A673 (cell line): ENCODE data around the gene NDE1. TPM values are rescaled to one million over a fixed set of nuclear protein-coding genes. Genes with fewer than 3 reads are reported as not detected.

Source experiments
- BruUV-seq: library from RNA; stranded (reverse); fragments of 400-500 nt; replicated peaks from 2 replicates; lab custom pipeline; 2021; lab: Mats Ljungman, UMichigan
- CTCF ChIA-PET: fragments of 300-600 bp; sonication (Branson Sonifier 250); formaldehyde crosslinking; loops from one replicate; lab custom pipeline; 2022; ENCODE audit warnings: antibody characterized with exemption; lab: Charles Lee
- POLR2A ChIA-PET: fragments of 300-600 bp; sonication (Branson Sonifier 250); formaldehyde crosslinking; loops from one replicate; lab custom pipeline; 2022; ENCODE audit warnings: antibody characterized with exemption; ENCODE audit not compliant: low non-redundant PET; lab: Charles Lee
- DNase-seq: peaks from one replicate; pipeline ENCODE4 v3.0.0-alpha.2; 2015; ENCODE audit warnings: low spot score
- H3K27ac ChIP-seq: fragments of 200-600 bp; sonication (generic); 2 replicates; pipeline ENCODE4 v1.5.1; 2016; ENCODE audit warnings: mixed run types, low read depth, mild to moderate bottlenecking, mixed read lengths, antibody characterized with exemption, low read length; ENCODE audit not compliant: poor library complexity, severe bottlenecking
- H3K27me3 ChIP-seq: fragments of 200-600 bp; sonication (generic); replicated peaks from 2 replicates; pipeline ENCODE4 v1.6.1; 2017; ENCODE audit warnings: mixed run types, low read depth, mild to moderate bottlenecking, mixed read lengths, antibody characterized with exemption, low read length; ENCODE audit not compliant: insufficient read depth, poor library complexity
- H3K36me3 ChIP-seq: fragments of 200-600 bp; sonication (generic); 2 replicates; pipeline ENCODE4 v1.6.1; 2016; ENCODE audit warnings: mixed run types, mild to moderate bottlenecking, mixed read lengths, antibody characterized with exemption, low read length; ENCODE audit not compliant: insufficient read depth, poor library complexity, severe bottlenecking
- H3K4me1 ChIP-seq: fragments of 200-600 bp; sonication (generic); 2 replicates; pipeline ENCODE4 v1.6.1; 2017; ENCODE audit warnings: mixed run types, mild to moderate bottlenecking, mixed read lengths, antibody characterized with exemption, low read length; ENCODE audit not compliant: insufficient read depth, poor library complexity, severe bottlenecking
- H3K4me3 ChIP-seq: fragments of 200-600 bp; sonication (generic); 2 replicates; pipeline ENCODE4 v1.5.1; 2016; ENCODE audit warnings: low read depth, mixed run types, mild to moderate bottlenecking, mixed read lengths, low read length; ENCODE audit not compliant: poor library complexity, severe bottlenecking
- H3K9me3 ChIP-seq: fragments of 200-600 bp; sonication (generic); 2 replicates; pipeline ENCODE4 v1.6.1; 2016; ENCODE audit warnings: mixed run types, low read depth, mild to moderate bottlenecking, mixed read lengths, antibody characterized with exemption, low read length; ENCODE audit not compliant: poor library complexity, severe bottlenecking
- EZH2 ChIP-seq: fragments of 200-600 bp; sonication (generic); IDR thresholded peaks from 2 replicates; pipeline ENCODE4 v1.6.1; 2017; ENCODE audit warnings: borderline replicate concordance, low read depth, mild to moderate bottlenecking, mixed read lengths, antibody characterized with exemption, low read length; ENCODE audit not compliant: poor library complexity, severe bottlenecking
- intact Hi-C: fragments of 100-400 bp; cut with micrococcal nuclease; formaldehyde crosslinking; loops from one replicate; pipeline ENCODE4 v1.10.0; 2022; ENCODE audit not compliant: unreplicated experiment
- total RNA-seq: library from RNA; stranded (reverse); gene quantifications from 2 replicates; pipeline ENCODE4 v1.2.3, GENCODE V29; 2021
- TF ChIP-seq, protein P1 (sequence below): fragments of 300-800, 200-600 bp; sonication (generic); conservative IDR thresholded peaks from 2 replicates; pipeline ENCODE4 v1.5.1; 2017; ENCODE audit warnings: low read depth, mild to moderate bottlenecking, antibody characterized with exemption, low read length, moderate library complexity, mixed read lengths

The NDE1 gene
- total RNA-seq, 1 experiment from 2014 or later: 78.1 TPM

DNA sequence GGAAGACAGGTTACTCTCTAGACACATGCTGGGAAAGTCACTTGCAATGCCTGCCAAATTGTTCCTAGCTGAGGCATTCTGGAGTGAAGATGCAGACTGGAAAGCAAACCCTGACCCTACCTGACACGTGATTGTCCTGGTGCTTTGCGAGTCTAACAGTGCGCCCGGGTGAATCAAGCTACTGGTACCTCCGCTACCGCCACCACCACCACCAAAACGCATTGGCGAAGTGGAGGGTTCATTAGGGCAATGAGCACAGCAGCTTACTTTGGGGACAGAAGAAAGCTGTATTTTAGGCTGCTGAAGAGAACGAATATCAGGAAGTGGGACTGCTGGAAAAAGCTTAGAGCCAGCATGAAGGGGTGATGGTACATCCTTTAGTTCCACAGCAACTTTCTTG is 14.1 kb upstream of the NDE1 start:
- Histone ChIP-seq H3K9me3 (no peaks in the 10 kb centered on the region), H3K4me1 (no peaks in the 10 kb centered on the region), H3K36me3 (peaks cover 78% of the 10 kb centered on the region), H3K4me3 (no peak overlapping the region), H3K27me3 (no peaks in the 10 kb centered on the region), H3K27ac (no peak overlapping the region)
- ChIA-PET CTCF (no interaction called here), POLR2A (no interaction called here)
- BruUV-seq: no TSS peak
- DNase-seq: no peak
- intact Hi-C loops: no loop called here
- TF ChIP-seq EZH2: no peak
- TF ChIP-seq, protein P1, sequence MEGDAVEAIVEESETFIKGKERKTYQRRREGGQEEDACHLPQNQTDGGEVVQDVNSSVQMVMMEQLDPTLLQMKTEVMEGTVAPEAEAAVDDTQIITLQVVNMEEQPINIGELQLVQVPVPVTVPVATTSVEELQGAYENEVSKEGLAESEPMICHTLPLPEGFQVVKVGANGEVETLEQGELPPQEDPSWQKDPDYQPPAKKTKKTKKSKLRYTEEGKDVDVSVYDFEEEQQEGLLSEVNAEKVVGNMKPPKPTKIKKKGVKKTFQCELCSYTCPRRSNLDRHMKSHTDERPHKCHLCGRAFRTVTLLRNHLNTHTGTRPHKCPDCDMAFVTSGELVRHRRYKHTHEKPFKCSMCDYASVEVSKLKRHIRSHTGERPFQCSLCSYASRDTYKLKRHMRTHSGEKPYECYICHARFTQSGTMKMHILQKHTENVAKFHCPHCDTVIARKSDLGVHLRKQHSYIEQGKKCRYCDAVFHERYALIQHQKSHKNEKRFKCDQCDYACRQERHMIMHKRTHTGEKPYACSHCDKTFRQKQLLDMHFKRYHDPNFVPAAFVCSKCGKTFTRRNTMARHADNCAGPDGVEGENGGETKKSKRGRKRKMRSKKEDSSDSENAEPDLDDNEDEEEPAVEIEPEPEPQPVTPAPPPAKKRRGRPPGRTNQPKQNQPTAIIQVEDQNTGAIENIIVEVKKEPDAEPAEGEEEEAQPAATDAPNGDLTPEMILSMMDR: no peak

DNA sequence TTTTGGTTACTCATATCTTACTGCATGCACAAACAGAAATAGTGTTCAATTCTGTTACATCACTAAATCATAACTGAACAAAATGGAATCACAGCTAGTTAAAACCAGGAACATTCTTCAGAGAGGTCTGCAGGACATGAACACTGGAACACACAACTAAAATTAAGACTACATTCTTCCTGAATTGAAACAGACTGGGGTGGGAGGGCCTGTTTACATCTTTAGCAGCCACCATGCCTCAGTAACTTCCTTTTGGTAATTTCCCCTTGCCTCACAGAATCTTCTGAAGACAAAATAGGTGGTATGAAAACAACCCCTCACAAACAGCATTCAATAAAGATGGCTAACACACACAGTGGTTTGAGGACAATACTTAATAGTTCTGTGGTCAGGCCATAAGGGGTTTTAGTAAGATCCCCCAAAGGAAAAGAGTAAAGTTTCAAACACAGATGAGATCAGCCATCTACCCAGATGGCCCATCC is 13.6 kb upstream of the NDE1 start:
- Histone ChIP-seq H3K36me3 (peaks cover 75% of the 10 kb centered on the region), H3K4me3 (no peak overlapping the region), H3K9me3 (no peaks in the 10 kb centered on the region), H3K4me1 (no peaks in the 10 kb centered on the region), H3K27me3 (no peaks in the 10 kb centered on the region), H3K27ac (no peak overlapping the region)
- TF ChIP-seq EZH2: no peak
- TF ChIP-seq, protein P1: no peak
- ChIA-PET CTCF (no interaction called here), POLR2A (no interaction called here)
- DNase-seq: no peak
- intact Hi-C loops: no loop called here
- no TSS peak for BruUV-seq

DNA sequence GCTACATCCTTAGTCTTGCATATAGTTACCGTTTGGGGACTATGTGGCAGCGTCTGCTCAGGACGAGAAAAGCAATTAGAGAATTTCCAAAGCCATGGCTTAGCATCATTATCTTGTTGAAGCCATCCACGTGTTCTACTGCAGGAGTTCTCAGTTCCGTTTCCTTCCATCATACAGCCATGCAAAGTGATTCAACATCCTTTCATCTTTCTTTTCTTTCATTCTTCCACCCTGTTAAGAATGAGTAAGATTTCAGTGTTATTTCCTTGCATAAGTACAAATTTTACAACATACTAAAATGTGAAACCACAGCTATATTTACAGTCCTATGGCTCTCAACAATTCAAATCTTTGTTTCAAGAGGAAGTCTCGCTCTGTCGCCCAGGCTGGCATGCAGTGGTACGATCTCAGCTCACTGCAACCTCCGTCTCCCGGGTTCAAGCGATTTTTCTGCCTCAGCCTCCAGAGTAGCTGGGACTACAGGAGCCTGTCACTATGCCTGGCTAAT is 10.9 kb upstream of the NDE1 start:
- DNase-seq: no peak
- Histone ChIP-seq H3K4me1 (peaks cover 10% of the 10 kb centered on the region), H3K27me3 (no peaks in the 10 kb centered on the region), H3K4me3 (no peak overlapping the region), H3K36me3 (peaks cover 50% of the 10 kb centered on the region), H3K9me3 (no peaks in the 10 kb centered on the region), H3K27ac (no peak overlapping the region)
- POLR2A ChIA-PET: no interaction called here
- intact Hi-C loops: no loop called here
- CTCF ChIA-PET: interaction anchor here (0.5 kb wide), 1 partner anchor 15 kb away, joined by 4 read pairs; no protein-coding TSS in a partner anchor
- TF ChIP-seq EZH2: no peak
- TF ChIP-seq, protein P1: no peak
- no TSS peak for BruUV-seq
